CD1c-positive myeloid dendritic cell (primary cell): ENCODE measurements around the gene OR10H5.
"Not testable (repeated sequence)": the region's sequence is repeated elsewhere in the genome, so short reads cannot be mapped to it uniquely, and the experiment has no call there.

ENCODE experiments used
- DNase-seq: peaks from one replicate; pipeline ENCODE4 v3.0.0-alpha.2; 2016; ENCODE audit errors: extremely low spot score

OR10H5 gene

GRCh38 chr19:15811476-15811875 is 24.0 kb downstream of the OR10H5 start:
- DNase-seq: no peak

- peak; percentile 6 for DNase-seq
Observed at GRCh38 chr19:15812060-15812722, 24.7 kb downstream of the OR10H5 start.

- no peak for DNase-seq
Observed at GRCh38 chr19:15813916-15814315, 26.5 kb downstream of the OR10H5 start.

- DNase-seq: no peak
Observed at GRCh38 chr19:15815306-15815705, 27.8 kb downstream of the OR10H5 start, which contains the start of gene OR10H1. Gene OR10H1, minus strand, starts transcription at chr19:15815664. Its CDS starts 7,627 bp downstream, at chr19:15808037.

- no peak for DNase-seq
Observed at GRCh38 chr19:15820646-15821045, 33.2 kb downstream of the OR10H5 start.

GRCh38 chr19:15825753-15826152 is 38.3 kb downstream of the OR10H5 start:
- DNase-seq: no peak

- DNase-seq: no peak
Observed at GRCh38 chr19:15828121-15828610, 40.7 kb downstream of the OR10H5 start.

GRCh38 chr19:15828611-15829305 is 41.3 kb downstream of the OR10H5 start:
- DNase-seq: not testable (repeated sequence)

GRCh38 chr19:15829306-15829698 is 41.8 kb downstream of the OR10H5 start:
- DNase-seq: no peak

- DNase-seq: no peak
Observed at GRCh38 chr19:15829786-15830185, 42.3 kb downstream of the OR10H5 start.

- no peak for DNase-seq
Observed at GRCh38 chr19:15831626-15832025, 44.2 kb downstream of the OR10H5 start.

- not testable (repeated sequence) for DNase-seq
Observed at GRCh38 chr19:15834232-15834631, 46.8 kb downstream of the OR10H5 start.

GRCh38 chr19:15835565-15836329 is 48.3 kb downstream of the OR10H5 start:
- DNase-seq: peak; percentile 43

- DNase-seq: peak; percentile 97
Observed at GRCh38 chr19:15836330-15837220, 49.1 kb downstream of the OR10H5 start.

GRCh38 chr19:15837221-15837731 is 49.8 kb downstream of the OR10H5 start:
- no peak for DNase-seq

- DNase-seq: no peak
Observed at GRCh38 chr19:15838351-15838750, 50.9 kb downstream of the OR10H5 start.

GRCh38 chr19:15839888-15840287 is 52.4 kb downstream of the OR10H5 start:
- DNase-seq: not testable (repeated sequence)

- no peak for DNase-seq
Observed at GRCh38 chr19:15840833-15841232, 53.4 kb downstream of the OR10H5 start.

- DNase-seq: peak; percentile 2
Observed at GRCh38 chr19:15841875-15842569, 54.6 kb downstream of the OR10H5 start.

- no peak for DNase-seq
Observed at GRCh38 chr19:15843203-15843893, 55.9 kb downstream of the OR10H5 start.
